Stimulated activated CD8-positive, alpha-beta memory T cell treated with anti-CD3 and anti-CD28 coated beads, Interleukin-7, amount 100 ng/mL, for 4 hours (primary cell): ENCODE data around the gene SGPP2.
"Not testable (repeated sequence)": the region's sequence is repeated elsewhere in the genome, so short reads cannot be mapped to it uniquely, and the experiment has no call there.

Experiments used
- DNase-seq, 2 donors: peaks; one replicate each; pipeline ENCODE4 v3.0.0-alpha.2; 2020; ENCODE audit warnings: low read depth in 2 of 2

SGPP2 gene

DNA sequence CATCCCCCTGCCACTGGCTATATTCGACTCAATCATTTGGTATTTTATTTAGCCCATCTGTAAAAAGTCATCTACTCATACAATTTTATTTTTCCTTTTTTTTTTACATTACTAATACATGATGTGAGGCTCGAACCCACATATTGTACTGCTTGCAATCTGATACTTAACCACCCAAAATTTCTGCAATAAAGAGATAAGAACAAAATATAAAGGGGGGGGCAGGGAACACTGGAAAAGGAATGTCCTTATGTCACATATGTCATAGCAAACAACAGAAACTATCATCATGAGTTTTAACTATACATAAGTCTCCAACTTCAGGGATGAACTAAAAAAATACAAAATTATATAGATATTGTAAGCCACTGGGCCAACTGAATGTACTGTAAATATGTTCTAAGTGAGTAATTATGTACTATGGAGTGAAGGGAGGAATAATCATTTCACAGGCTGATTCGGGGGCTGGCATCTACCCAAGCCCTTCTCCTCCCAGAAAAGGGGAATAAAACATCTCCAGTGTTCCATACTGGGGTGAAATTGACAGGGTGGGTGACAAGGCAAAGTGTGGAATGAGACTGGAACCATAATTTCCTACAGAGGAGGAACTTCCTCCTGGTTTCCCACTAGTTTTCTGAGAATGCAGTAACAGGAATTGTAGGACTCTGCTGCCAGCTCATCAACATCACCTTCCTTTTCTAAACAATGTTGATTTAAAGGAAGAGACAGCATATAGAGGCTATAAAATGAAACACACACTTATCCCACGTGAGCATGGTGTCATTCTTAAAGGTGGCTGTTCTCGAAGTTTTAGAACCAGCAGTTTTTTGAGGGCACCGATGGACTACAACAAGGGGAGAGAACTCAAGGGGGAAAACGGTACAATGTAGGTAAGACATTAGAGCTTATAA is 152.1 kb downstream of the SGPP2 start:
- DNase-seq: no peak

DNA sequence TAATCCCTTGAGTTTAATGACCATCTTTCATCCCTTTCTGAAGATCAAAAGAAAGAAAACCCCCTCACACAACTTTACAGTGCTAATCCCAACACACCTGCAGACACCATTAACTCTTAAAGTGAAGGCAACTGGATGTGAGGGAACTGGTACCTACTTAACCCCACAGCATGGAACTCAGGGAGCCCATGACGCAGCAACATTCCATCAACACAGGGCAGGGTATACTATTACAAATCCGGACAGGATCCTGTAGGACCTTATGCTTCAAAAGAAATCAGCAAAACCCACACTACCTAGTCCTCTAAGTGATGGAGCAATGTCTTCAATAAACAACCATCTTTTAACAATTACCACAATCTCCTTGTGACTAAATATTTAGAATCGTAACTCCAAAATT is 153.0 kb downstream of the SGPP2 start:
- no peak for DNase-seq

DNA sequence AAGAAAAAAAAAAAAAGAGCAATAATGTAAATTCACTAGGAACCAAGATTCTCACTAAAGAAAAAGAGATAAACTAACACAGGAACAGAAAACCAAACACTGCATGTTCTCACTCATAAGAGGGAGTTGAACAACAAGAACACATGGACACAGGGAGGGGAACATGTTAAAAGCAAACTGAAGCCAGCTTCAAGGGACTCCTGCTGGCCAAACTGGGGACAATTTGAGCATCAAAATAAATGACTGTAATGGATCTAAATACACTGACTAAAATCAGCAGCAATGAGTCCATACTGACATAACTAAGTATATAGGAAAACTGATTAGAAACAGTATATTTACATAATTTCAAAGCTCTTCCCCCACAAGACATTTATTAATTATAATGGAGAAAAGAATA is 158.6 kb downstream of the SGPP2 start:
- no peak for DNase-seq

DNA sequence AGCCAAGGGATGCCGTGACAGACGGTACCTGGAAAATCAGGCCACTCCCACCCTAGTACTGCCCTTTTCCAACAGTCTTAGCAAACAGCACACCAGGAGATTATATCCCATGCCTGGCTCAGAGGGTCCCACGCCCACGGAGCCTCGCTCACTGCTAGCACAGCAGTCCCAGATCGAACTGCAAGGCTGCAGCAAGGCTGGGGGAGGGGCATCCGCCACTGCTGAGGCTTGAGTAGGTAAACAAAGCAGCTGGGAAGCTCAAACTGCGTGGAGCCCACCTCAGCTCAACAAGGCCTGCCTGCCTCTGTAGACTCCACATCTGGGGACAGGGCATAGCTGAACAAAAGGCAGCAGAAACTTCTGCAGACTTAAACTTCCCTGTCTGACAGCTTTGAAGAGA is 160.2 kb downstream of the SGPP2 start:
- not testable (repeated sequence) for DNase-seq

DNA sequence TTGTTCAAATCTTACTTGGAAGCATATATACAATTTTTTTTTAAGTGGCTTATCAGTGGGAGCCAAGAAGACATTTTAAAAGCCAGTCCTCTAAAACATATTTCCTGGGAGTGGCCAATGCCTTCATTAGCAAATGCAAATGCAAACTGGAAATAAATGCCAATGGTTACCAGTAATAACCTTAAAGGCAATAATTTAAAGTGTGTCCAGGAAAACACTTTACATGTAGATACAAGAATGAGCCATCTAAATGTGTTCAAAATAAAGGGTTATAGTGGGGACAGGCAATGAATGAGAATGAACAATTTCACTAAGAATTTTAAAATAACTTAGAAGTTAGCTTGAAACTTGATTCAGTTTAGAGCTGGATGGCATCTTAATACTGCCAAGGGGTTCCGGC is 167.3 kb downstream of the SGPP2 start:
- DNase-seq: no peak

DNA sequence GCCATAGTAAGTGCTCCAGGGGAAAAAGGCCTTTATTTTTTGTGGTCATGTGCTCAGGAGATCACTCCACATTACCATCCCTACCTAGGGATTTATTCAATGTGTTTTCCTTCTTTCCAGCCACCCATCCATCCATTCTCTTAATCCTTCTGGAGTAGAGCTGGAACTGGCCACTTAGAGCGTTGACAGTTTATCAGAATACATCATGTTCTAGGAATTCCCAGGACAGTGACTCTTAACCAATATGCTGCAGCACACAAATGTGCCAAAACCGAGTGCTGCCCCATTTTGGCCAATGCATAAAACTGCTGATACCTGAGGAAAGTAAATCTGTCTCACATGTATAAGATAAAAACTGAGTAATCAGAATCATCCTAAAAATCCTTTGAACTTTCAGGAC is 167.8 kb downstream of the SGPP2 start:
- no peak for DNase-seq

DNA sequence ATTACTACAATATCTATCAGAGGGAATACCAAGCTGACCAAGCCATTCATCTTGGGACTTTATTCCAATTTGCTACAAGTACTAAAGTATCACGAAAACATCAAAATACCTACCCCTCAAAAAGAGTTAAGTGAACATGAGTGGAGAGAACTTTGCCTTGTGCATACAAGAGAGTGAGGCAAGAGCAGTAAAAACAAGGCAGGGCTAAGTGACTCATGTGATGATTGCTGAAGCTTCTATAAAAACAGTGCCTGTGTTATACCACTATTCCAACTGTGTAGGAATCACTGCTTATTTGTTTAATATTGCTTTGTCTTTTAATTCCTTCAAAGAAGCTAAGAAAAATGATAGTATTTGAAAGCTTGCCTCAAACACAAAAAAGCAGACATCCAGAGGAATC is 170.3 kb downstream of the SGPP2 start:
- DNase-seq: no peak

DNA sequence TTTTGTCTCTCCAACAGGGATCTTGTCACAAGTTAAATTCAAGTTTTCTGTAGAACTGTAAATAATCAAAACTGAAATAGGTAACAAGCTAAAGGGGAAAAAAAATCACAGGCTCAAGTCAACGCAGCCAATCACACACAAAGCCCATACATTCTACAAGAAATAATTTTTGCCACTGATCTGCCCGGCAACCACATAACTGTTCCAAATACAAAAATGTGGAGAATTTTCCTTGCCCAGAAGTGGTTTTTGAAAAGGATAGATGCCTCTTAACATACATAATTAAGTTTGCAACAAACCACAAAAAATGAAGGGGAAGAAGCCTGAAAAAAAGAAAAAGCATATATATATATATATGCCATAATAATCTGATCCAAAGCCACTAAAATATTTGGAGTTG is 171.2 kb downstream of the SGPP2 start:
- no peak for DNase-seq

DNA sequence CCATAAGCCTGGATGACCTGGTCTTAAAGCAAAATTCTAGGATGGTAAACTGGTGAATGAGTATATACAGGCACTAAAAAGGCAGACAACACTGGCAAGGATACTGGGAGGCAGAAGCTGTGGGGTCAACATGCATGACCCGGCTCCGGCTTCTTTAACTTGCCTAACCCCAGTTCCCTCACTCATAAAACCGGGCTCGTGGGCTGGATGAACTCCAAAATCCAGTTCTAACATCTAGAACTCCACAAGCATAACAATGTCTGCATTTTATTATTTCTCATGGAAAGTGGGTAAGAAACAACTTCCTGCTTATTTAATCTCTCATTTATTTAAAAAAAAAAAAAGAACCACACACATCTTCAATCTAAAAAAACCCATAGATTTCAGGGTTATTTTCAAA is 174.3 kb downstream of the SGPP2 start:
- DNase-seq: no peak

DNA sequence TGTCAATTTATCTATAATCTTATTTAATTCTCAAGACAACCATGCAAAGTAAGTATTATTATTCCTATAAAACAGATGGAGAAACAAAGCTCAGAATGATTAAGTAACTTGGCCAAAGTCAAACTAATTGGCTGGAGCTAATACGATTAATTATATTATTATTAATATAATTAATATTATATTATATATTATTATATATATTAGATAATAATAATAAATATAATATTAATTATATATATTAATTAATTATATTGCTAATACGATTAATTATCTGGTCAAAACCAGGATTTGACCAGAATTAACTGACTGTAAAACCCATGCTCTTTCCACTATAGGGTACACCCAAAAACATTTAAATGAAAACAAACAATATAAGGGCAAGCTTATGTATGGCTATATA is 179.2 kb downstream of the SGPP2 start:
- no peak for DNase-seq

DNA sequence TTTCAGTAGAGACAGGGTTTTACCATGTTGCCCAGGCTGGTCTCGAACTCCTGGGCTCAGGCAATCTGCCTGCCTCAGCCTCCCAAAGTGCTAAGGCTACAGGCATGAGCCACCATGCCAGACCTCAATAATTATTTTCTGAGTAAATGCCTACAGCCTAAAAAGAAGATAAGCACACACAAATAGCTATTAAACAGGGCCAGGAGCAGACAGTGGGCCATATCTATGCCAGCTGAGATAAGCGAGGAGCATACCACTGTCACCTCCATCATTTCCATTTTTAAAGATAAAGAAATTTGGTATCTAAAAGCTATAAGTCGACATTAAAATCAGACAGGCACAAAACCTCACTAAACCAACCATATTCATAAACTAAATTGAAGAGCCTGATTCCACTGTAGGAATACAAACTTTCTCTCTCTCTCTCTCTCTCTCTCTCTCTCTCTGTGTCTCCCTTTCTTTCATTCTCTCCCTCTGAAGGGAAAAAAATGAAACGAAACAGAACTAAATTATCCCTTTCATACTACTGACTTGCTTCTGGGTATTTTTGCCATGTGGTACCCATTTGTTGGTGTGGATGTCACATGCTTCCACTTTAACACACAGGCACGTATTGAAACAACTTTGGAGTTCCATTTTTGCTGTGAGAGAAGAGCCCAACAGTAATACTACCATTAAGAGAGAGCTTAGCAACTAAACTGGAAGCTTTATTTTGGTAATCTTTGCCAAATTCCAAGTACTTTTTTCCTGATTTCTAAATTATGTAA is 180.6 kb downstream of the SGPP2 start:
- DNase-seq: no peak

DNA sequence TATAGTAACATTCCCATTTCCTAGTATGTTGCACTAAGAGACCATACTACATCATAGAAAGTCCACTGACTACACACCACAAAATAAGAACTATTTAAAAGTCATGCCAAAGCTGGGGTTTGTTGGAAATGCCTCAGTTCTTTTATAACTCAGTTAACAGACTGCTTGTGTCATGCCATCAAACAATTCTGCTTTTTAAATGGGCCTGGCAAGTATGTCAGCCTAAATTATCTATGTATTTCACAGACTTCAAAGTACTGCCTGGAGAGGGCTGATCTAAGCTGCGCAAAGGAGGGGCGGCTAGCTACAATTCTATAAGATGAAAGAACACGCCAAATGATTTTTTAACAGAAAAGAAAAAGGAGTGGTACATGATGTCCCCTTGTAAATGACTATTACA is 182.0 kb downstream of the SGPP2 start:
- no peak for DNase-seq

DNA sequence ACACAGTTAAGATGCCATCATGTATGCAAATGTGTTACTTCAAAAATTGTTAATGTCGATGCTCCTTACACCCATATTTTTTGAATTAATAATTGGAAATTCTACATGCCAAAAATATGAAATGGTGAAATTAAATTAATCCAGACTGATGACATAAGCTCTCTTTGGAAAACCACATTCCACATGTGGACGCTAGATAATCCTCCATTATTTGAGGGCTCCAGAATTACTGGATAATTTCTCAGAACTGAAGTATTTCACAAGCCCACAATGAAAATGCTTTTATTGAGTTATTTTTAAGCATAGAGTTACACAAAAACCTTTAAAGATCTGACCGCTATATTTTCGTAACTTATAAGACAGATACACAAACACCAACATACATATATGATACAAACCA is 183.7 kb downstream of the SGPP2 start:
- no peak for DNase-seq

DNA sequence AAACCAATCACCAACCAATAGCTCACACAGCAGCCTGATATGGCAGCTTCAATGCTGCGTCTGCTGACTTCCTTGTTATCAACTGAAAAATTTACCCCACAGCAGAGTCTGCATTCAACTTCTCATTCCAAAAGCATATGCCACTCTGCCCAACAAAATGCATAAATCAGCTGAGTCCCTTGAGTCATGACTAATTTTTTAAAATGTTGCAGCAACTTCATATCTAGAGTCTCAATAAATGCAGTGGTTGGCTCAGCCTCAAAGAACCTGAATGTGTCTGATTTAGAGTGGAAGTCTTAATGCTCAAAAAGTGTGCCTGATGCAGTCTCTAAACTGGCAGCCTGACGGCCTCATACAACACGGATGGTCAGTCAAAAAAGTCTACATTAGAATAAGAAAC is 185.0 kb downstream of the SGPP2 start:
- no peak for DNase-seq
